GM12878 (cell line): ENCODE data around the gene PRDM15. TPM values are rescaled to one million over a fixed set of nuclear protein-coding genes. Genes with fewer than 3 reads are reported as not detected.

Source experiments
- ATAC-seq: fragments of 200-7000 bp; cut with Tn5 transposase; 3 replicates; pipeline ENCODE4 v1.9.1; 2020; ENCODE audit warnings: mild to moderate bottlenecking, moderate library complexity
- BruUV-seq: library from RNA; stranded (reverse); fragments of 400-500 nt; replicated peaks from 2 replicates; lab custom pipeline; 2021; lab: Mats Ljungman, UMichigan
- CTCF ChIA-PET: fragments of 300-600 bp; sonication (Branson Sonifier 250); formaldehyde crosslinking; extraction: SDS; loops from one replicate; lab custom pipeline; 2021; ENCODE audit warnings: inconsistent platforms; lab: Yijun Ruan, JAX
- POLR2A ChIA-PET: fragments of 350-600 bp; formaldehyde crosslinking; extraction: SDS; loops from one replicate; lab custom pipeline; 2021; ENCODE audit warnings: inconsistent platforms; lab: Charles Lee
- RAD21 ChIA-PET: fragments of 300-600 bp; sonication (Branson Sonifier 250); formaldehyde crosslinking; loops from one replicate; lab custom pipeline; 2023; ENCODE audit warnings: antibody characterized with exemption; ENCODE audit not compliant: unreplicated experiment; lab: Charles Lee
- SMC1A ChIA-PET: fragments of 300-600 bp; sonication (Branson Sonifier 250); formaldehyde crosslinking; loops from one replicate; lab custom pipeline; 2023; ENCODE audit not compliant: unreplicated experiment, uncharacterized antibody; lab: Charles Lee
- DNase-seq: peaks from one replicate; pipeline ENCODE4 v3.0.0-alpha.2; 2011; ENCODE audit warnings: low read depth, low spot score
- FAIRE-seq: peaks from 3 replicates; lab custom pipeline; 2011; peaks lifted over from hg19 to GRCh38; lab: Jason Lieb, UNC
- H2AFZ ChIP-seq: 2 replicates; pipeline ENCODE4 v1.6.0; 2011; ENCODE audit warnings: low read depth, low read length, control low read depth; ENCODE audit not compliant: control insufficient read depth
- H3K27ac ChIP-seq: 2 replicates; pipeline ENCODE4 v1.5.1; 2011; ENCODE audit warnings: control low read depth; ENCODE audit not compliant: control insufficient read depth, insufficient read depth
- H3K27me3 ChIP-seq, 2 experiments: replicated peaks in 1 of 2; 2 replicates each; pipeline versions ENCODE4 v1.6.0 to v1.6.1; 2011; ENCODE audit warnings: low read length in 1 of 2; ENCODE audit not compliant: control insufficient read depth in 2 of 2, insufficient read depth in 2 of 2
- H3K36me3 ChIP-seq, 2 experiments: 2 replicates each; pipeline ENCODE4 v1.5.1; 2011; ENCODE audit warnings: low read length in 1 of 2; ENCODE audit not compliant: control insufficient read depth in 2 of 2, insufficient read depth in 2 of 2
- H3K4me1 ChIP-seq: 2 replicates; pipeline ENCODE4 v1.6.1; 2011; ENCODE audit warnings: mild to moderate bottlenecking, low read length, moderate library complexity, mixed read lengths; ENCODE audit not compliant: control insufficient read depth, insufficient read depth
- H3K4me2 ChIP-seq: 2 replicates; pipeline ENCODE4 v1.6.0; 2011; ENCODE audit warnings: control low read depth; ENCODE audit not compliant: control insufficient read depth, insufficient read depth
- H3K4me3 ChIP-seq: fragments of 200-600 bp; sonication (generic); 2 replicates; pipeline ENCODE4 v1.5.1; 2016
- H3K79me2 ChIP-seq: 2 replicates; pipeline ENCODE4 v1.6.0; 2011; ENCODE audit warnings: low read length; ENCODE audit not compliant: control insufficient read depth, insufficient read depth
- H3K9ac ChIP-seq: 2 replicates; pipeline ENCODE4 v1.8.0; 2011; ENCODE audit warnings: low read length, control low read depth, mixed read lengths; ENCODE audit not compliant: control insufficient read depth, insufficient read depth
- H3K9me3 ChIP-seq: replicated peaks from 3 replicates; pipeline ENCODE4 v1.5.1; 2011; ENCODE audit warnings: mild to moderate bottlenecking, low read length; ENCODE audit not compliant: control insufficient read depth, insufficient read depth
- H4K20me1 ChIP-seq: 2 replicates; pipeline ENCODE4 v1.6.0; 2011; ENCODE audit not compliant: control insufficient read depth, insufficient read depth
- ESRRA ChIP-seq: IDR thresholded peaks from 2 replicates; pipeline ENCODE4 v1.6.1; 2012; ENCODE audit warnings: mild to moderate bottlenecking, low read length, improper control_type of control experiment
- ETV6 ChIP-seq, 2 experiments: fragments of 450-650 bp in 1 of 2; IDR thresholded peaks in 1 of 2; conservative IDR thresholded peaks in 1 of 2; 2 replicates each; pipeline ENCODE4 v1.6.1; 2014; ENCODE audit warnings: antibody characterized with exemption in 1 of 2, borderline replicate concordance in 1 of 2, low read depth in 1 of 2, mild to moderate bottlenecking in 1 of 2, moderate library complexity in 1 of 2
- PRDM15 ChIP-seq: fragments of 450-650 bp; formaldehyde crosslinking; IDR thresholded peaks from 2 replicates; pipeline ENCODE4 v1.4.0; 2020; ENCODE audit warnings: mild to moderate bottlenecking, moderate library complexity
- SP1 ChIP-seq: IDR thresholded peaks from one replicate; pipeline ENCODE4 v1.6.1; 2011; ENCODE audit warnings: low read depth, low read length
- SREBF1 ChIP-seq: IDR thresholded peaks from 2 replicates; pipeline ENCODE4 v1.6.1; 2012; ENCODE audit warnings: mild to moderate bottlenecking, low read length
- SREBF2 ChIP-seq: IDR thresholded peaks from 2 replicates; pipeline ENCODE4 v1.6.1; 2012; ENCODE audit warnings: mild to moderate bottlenecking, low read length
- ZNF207 ChIP-seq: fragments of 450-650 bp; IDR thresholded peaks from 2 replicates; pipeline ENCODE4 v1.6.1; 2014; ENCODE audit warnings: antibody characterized with exemption, mild to moderate bottlenecking, borderline replicate concordance
- WGBS: methylation state at CpG from one replicate; pipeline ENCODE4 v1.1.6; 2016; ENCODE audit warnings: low lambda C conversion rate; ENCODE audit not compliant: insufficient replicate concordance, insufficient coverage; ENCODE audit errors: missing lambda C conversion rate; 5-methylcytosine and 5-hydroxymethylcytosine counted together
- in situ Hi-C: fragments of 300-500 bp; cut with MboI; formaldehyde crosslinking; loops from 9 replicates; pipeline ENCODE4 v1.14.3; 2018; ENCODE audit warnings: mixed read lengths
- intact Hi-C: fragments of 100-400 bp; cut with micrococcal nuclease; formaldehyde crosslinking; loops from one replicate; pipeline ENCODE4 v1.14.2; 2022; ENCODE audit not compliant: unreplicated experiment
- polyA plus RNA-seq, 11 experiments: library from polyadenylated mRNA; depleted of rRNA in 4 of 11; unstranded in 6 of 11; stranded (reverse) in 5 of 11; fragments of >200 nt; fragmentation: Nextera tagmentation in 4 of 11; fragmentation: Illumina TruSeq in 1 of 11; extraction: Ambion mirVana in 4 of 11; extraction: Trizol in 1 of 11; gene quantifications; 1 replicate in 1 of 11; 2 replicates in 10 of 11; pipeline versions ENCODE4 v1.2.1 to v1.2.3, GENCODE V29; 2011 to 2016; ENCODE audit warnings: inconsistent platforms in 2 of 11, missing spikeins in 2 of 11, low read depth in 1 of 11
- total RNA-seq, 4 experiments: library from RNA; depleted of rRNA in 3 of 4; stranded (reverse); fragments of >200 nt in 3 of 4; fragmentation: Illumina TruSeq in 1 of 4; extraction: Trizol in 1 of 4; gene quantifications; 2 replicates each; pipeline versions ENCODE4 v1.2.1 to v1.2.3, GENCODE V29; 2013 to 2021

PRDM15 gene
- total and polyA plus RNA-seq, 10 of the 15 experiments (the other 5 are each of a cell fraction or from before 2014, with no cell fraction given): 2.2 to 16.0 (median 8.6) TPM

DNA sequence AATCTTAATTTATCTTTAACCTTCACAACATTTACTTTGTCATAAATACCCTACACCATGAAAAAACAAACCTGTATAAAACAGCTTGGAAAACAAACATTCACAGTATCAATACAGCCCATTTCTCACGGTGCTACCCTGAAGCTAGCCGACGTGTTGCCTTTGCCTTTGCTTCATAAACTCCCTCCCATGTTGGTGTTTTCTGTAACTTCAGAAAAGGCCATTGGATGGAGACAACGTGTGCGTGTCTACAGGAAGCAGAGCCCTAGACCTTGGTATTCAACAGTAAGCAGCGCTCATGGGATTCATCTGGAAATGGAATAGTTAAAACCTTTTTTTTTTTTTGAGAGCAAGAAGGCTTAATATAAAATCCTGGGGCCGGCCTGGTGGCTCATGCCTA lies 7.2 kb upstream of the PRDM15 start (continued):
- TF ChIP-seq PRDM15 (CRISPR knock-in tag): no peak
- TF ChIP-seq SP1: no peak
- no peak for TF ChIP-seq ESRRA
- TF ChIP-seq SREBF1: no peak
- TF ChIP-seq SREBF2: no peak
- TF ChIP-seq ETV6 (conservative IDR thresholded peaks at IDR 0.05 in 1 of 2, IDR thresholded peaks at IDR 0.05 in 1 of 2; ENCODE audit: borderline replicate concordance in 1 of 2, low read depth in 1 of 2): no peak

DNA sequence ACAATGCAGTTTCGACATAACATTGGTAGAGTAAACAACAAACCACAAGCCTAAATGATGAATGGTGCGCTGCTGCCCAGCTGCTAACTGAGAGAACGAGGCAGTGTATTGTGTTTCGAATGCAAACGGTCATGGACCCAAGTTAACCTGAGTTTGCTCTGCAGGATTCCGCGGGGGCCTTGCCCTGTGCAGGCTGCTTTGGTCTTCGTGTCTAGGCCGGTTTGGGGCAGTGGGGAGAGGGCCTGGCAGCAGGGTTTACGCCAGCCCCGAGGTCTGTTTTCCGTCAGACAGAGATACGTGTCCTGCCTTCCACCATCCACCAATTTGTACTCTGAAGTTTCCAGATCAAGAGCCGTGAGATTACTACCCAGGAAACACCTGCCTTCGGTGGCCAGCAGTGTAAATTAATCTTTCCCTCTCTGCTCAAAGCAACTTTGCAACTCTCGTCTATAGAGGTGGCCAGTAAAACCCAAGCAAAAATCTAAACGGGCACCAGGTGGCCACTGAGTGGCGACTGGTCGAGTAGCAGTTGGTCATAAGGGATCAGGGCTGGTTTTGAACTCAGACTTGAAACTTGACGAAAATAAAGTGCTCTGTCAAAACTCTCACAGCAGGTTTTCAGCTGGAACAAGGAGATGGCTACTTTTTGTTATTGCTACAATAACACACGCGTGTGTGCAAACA lies 6.3 kb upstream of the PRDM15 start:
- RAD21 ChIA-PET: no interaction called here
- ATAC-seq: no peak; the same call in 2 of the 3 replicates

More for the DNA sequence above, 6.3 kb upstream of the PRDM15 start:
- SMC1A ChIA-PET: interaction anchor here (0.8 to 1.1 kb wide), 3 partner anchors 8 to 38 kb away, joined by 3 to 8 read pairs (median 3); no protein-coding TSS in a partner anchor
- CTCF ChIA-PET: interaction anchor here (1.1 to 1.2 kb wide), 2 partner anchors 232 to 269 kb away, joined by 3 to 6 read pairs; no protein-coding TSS in a partner anchor
- no peak overlapping the region for H3K27ac ChIP-seq
- no peaks in the 10 kb centered on the region for H3K27me3 ChIP-seq
- WGBS: 60% methylated on average over 22 of the region's 22 CpGs
- H3K4me1 ChIP-seq: peaks cover 7% of the 10 kb centered on the region; the same call in 1 of the 2 replicates
- no peak overlapping the region for H3K9ac ChIP-seq
- in situ Hi-C loops: no loop called here
- BruUV-seq: no TSS peak
- peaks cover 0 to 4% of the 10 kb centered on the region in 2 experiments; a peak in 1 of 4 replicates for H3K36me3 ChIP-seq
- H2AFZ ChIP-seq: no peak overlapping the region
- H3K79me2 ChIP-seq: no peaks in the 10 kb centered on the region
- no peak overlapping the region for H3K4me2 ChIP-seq
- H3K9me3 ChIP-seq: no peaks in the 10 kb centered on the region
- no peak overlapping the region for H3K4me3 ChIP-seq
- DNase-seq: no peak
- intact Hi-C loops: loop anchor here (5.0 kb wide), 1 partner anchor 37 kb away; no protein-coding TSS in a partner anchor
- FAIRE-seq: no peak
- POLR2A ChIA-PET: no interaction called here
- no peak for TF ChIP-seq ZNF207
- H4K20me1 ChIP-seq: no peaks in the 10 kb centered on the region
